ENCODE data around the gene REL. TPM values are rescaled to one million over a fixed set of nuclear protein-coding genes. Genes with fewer than 3 reads are reported as not detected.

REL gene
- total RNA-seq, 1 experiment from 2014 or later, result 10.2 TPM

GRCh38 chr2:60883896-60884295 lies 2.5 kb downstream of the REL start (continued):
- no peak for TF ChIP-seq REST (IDR thresholded peaks at IDR 0.05; ENCODE audit: low read depth)

GRCh38 chr2:60884800-60885199 lies 3.4 kb downstream of the REL start:
- H3K9me2 ChIP-seq (ENCODE audit: insufficient read depth), result no peaks in the 10 kb centered on the region
- no peaks in the 10 kb centered on the region for H4K20me1 ChIP-seq (ENCODE audit: insufficient read depth)
- no peak overlapping the region for H3K27ac ChIP-seq (ENCODE audit: low read depth, low read length)
- no peak overlapping the region for H3K9ac ChIP-seq (ENCODE audit: low read length)
- ChIA-PET CTCF (no interaction called here), RAD21 (ENCODE audit: low non-redundant PET in 1 of 2, low total read pairs in 2 of 2, uncharacterized antibody in 2 of 2, unreplicated experiment in 2 of 2) (no interaction called here), POLR2A (no interaction called here)
- H3K4me3 ChIP-seq (replicated peaks in 1 of 2; ENCODE audit: low read depth in 1 of 2, low read length in 2 of 2), result no peak overlapping the region
- intact Hi-C loops (cut with micrococcal nuclease), result loop anchor here (5.0 kb wide), 1 partner anchor 133 kb away; the partner anchor contains the start of genes PEX13 and PUS10
- no peaks in the 10 kb centered on the region for H3K9me3 ChIP-seq (ENCODE audit: control insufficient read depth in 1 of 2, insufficient read depth in 1 of 2, low read depth in 1 of 2, low read length in 2 of 2)
- ATAC-seq (no peak), DNase-seq (ENCODE audit: low read depth, low spot score) (no peak)
- H3K79me2 ChIP-seq (ENCODE audit: insufficient read depth, low read length), result peaks cover 64% of the 10 kb centered on the region
- no TSS peak for BruUV-seq (replicated peaks)
- H3K4me2 ChIP-seq (ENCODE audit: low read length), result no peak overlapping the region
- H3K27me3 ChIP-seq (ENCODE audit: insufficient read depth, low read length), result no peaks in the 10 kb centered on the region
- no peaks in the 10 kb centered on the region for H3K36me3 ChIP-seq (ENCODE audit: control insufficient read depth in 1 of 2, insufficient read depth in 2 of 2, low read length in 2 of 2)
- peaks cover 6 to 19% of the 10 kb centered on the region in 2 experiments; a peak in 3 of 4 replicates for H3K4me1 ChIP-seq (ENCODE audit: control insufficient read depth in 1 of 2, insufficient read depth in 2 of 2, low read length in 2 of 2)
- no peak overlapping the region for H2AFZ ChIP-seq (ENCODE audit: low read depth, low read length, poor library complexity, severe bottlenecking)
- TF ChIP-seq ATF3 (IDR thresholded peaks at IDR 0.05) (no peak), YY1 (IDR thresholded peaks at IDR 0.05; ENCODE audit: extremely low read depth, insufficient replicate concordance, low read depth, low read length) (no peak), SP1 (IDR thresholded peaks at IDR 0.05; ENCODE audit: low read depth) (no peak), ELF1 (IDR thresholded peaks at IDR 0.05; ENCODE audit: borderline replicate concordance, low read depth) (no peak), ZNF274 (IDR thresholded peaks at IDR 0.05; ENCODE audit: low read depth, low read length) (no peak), EZH2phosphoT487 (IDR thresholded peaks at IDR 0.05; ENCODE audit: borderline replicate concordance) (no peak), CBX3 (IDR thresholded peaks at IDR 0.05; ENCODE audit: low read depth) (no peak), MAX (IDR thresholded peaks at IDR 0.05) (no peak), TCF7L2 (IDR thresholded peaks at IDR 0.05; ENCODE audit: borderline replicate concordance, extremely low read depth, insufficient read depth, insufficient read length) (no peak), REST (IDR thresholded peaks at IDR 0.05; ENCODE audit: low read depth) (no peak), ZBTB33 (IDR thresholded peaks at IDR 0.05; ENCODE audit: extremely low read depth, insufficient replicate concordance, low read length) (no peak), JUND (IDR thresholded peaks at IDR 0.05) (no peak), EZH2 (IDR thresholded peaks at IDR 0.05) (no peak), ZFX (IDR thresholded peaks at IDR 0.05) (no peak), RAD21 (IDR thresholded peaks at IDR 0.05; ENCODE audit: low read depth) (no peak)
